Esophagus muscularis mucosa (tissue), 3 donors: Measurements from ENCODE around the gene RFNG.

Experiments used
- CTCF ChIP-seq, 3 experiments: fragments of 200-600 bp in 2 of 3; fragments of 450-650 bp in 1 of 3; sonication (generic) in 2 of 3; IDR thresholded peaks; one replicate each; pipeline ENCODE4 v1.5.1; 2017 to 2019; ENCODE audit warnings: antibody characterized with exemption in 3 of 3, mild to moderate bottlenecking in 2 of 3, moderate library complexity in 1 of 3
- POLR2A ChIP-seq: fragments of 450-650 bp; IDR thresholded peaks from one replicate; pipeline ENCODE4 v1.6.1; 2017; ENCODE audit warnings: antibody characterized with exemption, moderate library complexity, mild to moderate bottlenecking, low read depth

GRCh38 chr17:82098169-82098938, 46.7 kb upstream of the RFNG start, which contains the start of gene FASN:
- TF ChIP-seq CTCF (IDR thresholded peaks at IDR 0.05), result peak in 2 of 3 experiments; percentile 36 to 55
- peak; percentile 57 for TF ChIP-seq POLR2A
